ENCODE results near the gene SERPINE1.

GRCh38 chr7:101127460-101128039, 646 bp downstream of the SERPINE1 start:
- no peak for TF ChIP-seq EZH2 (IDR thresholded peaks at IDR 0.05; ENCODE audit: insufficient read depth, poor library complexity, severe bottlenecking)
- TF ChIP-seq EZH2phosphoT487 (IDR thresholded peaks at IDR 0.05; ENCODE audit: insufficient read depth, low read depth), result no peak
